Sciatic nerve (tissue), 2 donors: Measurements from ENCODE around the gene CABYR. TPM values are rescaled to one million over a fixed set of nuclear protein-coding genes. Genes with fewer than 3 reads are reported as not detected.
"Not testable (repeated sequence)": the region's sequence is repeated elsewhere in the genome, so short reads cannot be mapped to it uniquely, and the experiment has no call there.

Source experiments
- ATAC-seq: fragments of 200-7000 bp; cut with Tn5 transposase; one replicate; pipeline ENCODE4 v1.9.1; 2020; ENCODE audit warnings: mild to moderate bottlenecking, moderate library complexity
- DNase-seq: peaks from one replicate; pipeline ENCODE4 v3.0.0-alpha.2; 2020; ENCODE audit warnings: low spot score
- intact Hi-C: fragments of 100-400 bp; cut with DNase I; formaldehyde crosslinking; loops from one replicate; pipeline ENCODE4 v1.14.2; 2022
- total RNA-seq: library from RNA; stranded (reverse); fragmentation: NEBNext Ultra II Directional; extraction: Animal tissue kit (Norgen Biotek cat#: 25700); gene quantifications from one replicate; pipeline ENCODE4 v1.2.1, GENCODE V29; 2021
- donor health status: DM: no; HTN: no; CAD: no.
- donor health status: DM: no; HTN: no; CAD: no.

Gene CABYR
- total RNA-seq, 1 donor from 2014 or later, result 1.5 TPM

DNA sequence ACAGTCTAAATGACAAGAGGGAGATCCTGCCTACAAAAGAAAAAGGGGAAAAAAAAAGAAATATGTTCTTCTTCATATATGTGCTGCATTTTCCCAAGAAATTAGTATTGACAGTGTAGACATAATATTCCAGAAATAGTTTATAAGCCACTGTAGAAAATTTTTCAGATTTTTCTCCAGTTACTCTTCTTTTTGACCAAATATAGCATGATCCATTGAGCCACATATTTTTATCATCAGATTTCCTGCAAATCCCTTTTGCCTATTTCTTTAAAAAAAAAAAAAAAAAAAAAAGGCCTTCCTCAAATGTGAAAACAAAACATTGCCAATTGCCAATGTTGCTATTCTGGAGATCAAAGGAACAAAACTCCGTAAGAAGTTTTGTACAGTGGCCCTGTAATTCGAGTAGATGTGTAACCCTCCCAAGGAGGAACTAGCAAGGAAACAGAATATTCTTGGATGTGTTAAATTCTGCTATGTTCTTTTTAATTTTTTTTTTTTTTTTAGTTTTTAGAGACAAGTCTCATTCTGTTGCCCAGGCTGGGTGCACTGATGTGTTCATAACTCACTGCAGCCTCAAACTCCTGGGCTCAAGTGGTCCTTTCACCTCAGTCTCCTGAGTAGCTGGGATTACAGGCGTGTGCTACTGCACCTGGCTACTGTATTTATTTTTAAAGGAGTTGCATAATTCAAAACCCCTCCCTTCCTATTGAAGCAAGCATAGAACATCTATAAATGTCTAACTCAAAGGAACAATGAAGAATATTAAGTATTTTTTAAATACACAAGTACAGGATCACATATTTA, 12.5 kb upstream of the CABYR start:
- ATAC-seq, result peak; percentile 20
- intact Hi-C loops, result no loop called here

DNA sequence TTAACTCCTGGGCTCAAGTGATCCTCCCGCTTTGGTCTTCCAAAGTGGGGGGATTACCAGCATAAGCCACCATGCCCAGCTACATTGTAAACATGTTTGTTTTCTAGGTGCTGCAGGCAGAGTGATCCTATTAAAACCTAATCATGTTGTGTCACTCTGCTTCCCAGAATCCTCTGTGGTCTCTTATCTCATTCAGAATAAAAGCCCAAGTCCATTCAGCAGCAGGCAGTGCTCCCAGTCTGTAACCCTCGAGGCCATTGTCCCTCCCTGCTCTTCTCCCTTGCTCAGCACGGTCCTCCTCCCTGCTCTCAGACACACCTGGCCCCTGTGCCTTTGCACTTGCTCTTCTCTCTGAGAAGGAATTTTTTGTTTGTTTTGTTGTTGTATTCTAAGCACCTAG, 11.1 kb upstream of the CABYR start:
- intact Hi-C loops, result no loop called here
- ATAC-seq, result no peak
- no peak for DNase-seq

More for the DNA sequence above, 12.5 kb upstream of the CABYR start:
- DNase-seq, result no peak

- no peak for DNase-seq
- ATAC-seq, result no peak
- intact Hi-C loops, result no loop called here
Observed at GRCh38 chr18:24128700-24129099, 10.2 kb upstream of the CABYR start.

GRCh38 chr18:24130494-24130893, 8.4 kb upstream of the CABYR start:
- ATAC-seq (no peak), DNase-seq (no peak)
- intact Hi-C loops, result no loop called here

GRCh38 chr18:24136967-24137373, 1.9 kb upstream of the CABYR start:
- no peak for DNase-seq
- ATAC-seq, result no peak
- intact Hi-C loops, result no loop called here

- intact Hi-C loops, result no loop called here
- ATAC-seq, result peak; percentile 29
- no peak for DNase-seq
Observed at GRCh38 chr18:24138409-24138788, 463 bp upstream of the CABYR start.

GRCh38 chr18:24140697-24141096, 1.8 kb downstream of the CABYR start:
- intact Hi-C loops, result no loop called here
- DNase-seq (no peak), ATAC-seq (no peak)

DNA sequence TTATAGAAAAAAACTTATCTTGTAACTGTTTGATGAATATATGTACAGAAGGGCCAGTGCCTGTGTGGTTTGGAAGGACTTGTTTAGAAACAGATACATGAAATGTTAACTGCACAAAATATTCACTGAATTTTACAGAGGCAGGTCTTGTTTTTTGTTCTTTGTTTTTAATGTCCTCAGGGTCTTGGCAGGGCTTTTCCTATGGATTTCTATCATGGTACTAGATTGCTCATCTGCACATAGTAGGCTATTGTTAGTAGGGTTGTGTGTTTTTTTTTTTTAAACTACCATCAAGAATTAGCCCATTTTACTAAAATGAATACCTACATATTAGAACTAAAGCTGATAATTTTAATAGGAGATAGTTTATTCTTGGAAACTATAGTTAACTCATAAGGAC, 3.5 kb downstream of the CABYR start:
- intact Hi-C loops, result no loop called here
- DNase-seq (no peak), ATAC-seq (no peak)

GRCh38 chr18:24149591-24149990, 10.7 kb downstream of the CABYR start:
- intact Hi-C loops, DNase-seq, ATAC-seq: not testable (repeated sequence)

DNA sequence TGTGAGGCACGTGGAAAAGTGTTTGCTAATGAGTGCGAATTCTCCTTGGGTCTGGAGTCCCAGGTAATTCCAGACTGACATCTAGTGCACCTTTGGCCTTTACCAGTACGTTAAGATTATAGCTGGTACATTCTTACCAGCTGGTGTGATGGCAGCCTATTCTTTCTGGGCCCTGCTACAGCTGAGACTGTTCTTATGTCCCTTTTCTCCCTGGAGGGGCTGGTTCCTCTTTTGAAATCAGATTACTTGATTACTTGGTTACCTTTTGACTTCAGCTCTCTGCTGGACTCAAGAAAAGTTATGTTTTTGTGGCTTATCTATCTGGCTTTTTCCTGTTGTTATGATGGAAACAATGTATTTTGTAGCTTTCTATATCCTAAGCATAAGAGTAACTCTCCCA, 14.5 kb downstream of the CABYR start:
- ATAC-seq, result no peak
- intact Hi-C loops, result no loop called here
- no peak for DNase-seq

GRCh38 chr18:24157855-24158254, 19.0 kb downstream of the CABYR start:
- ATAC-seq, result no peak
- intact Hi-C loops, result no loop called here
- DNase-seq, result no peak

- ATAC-seq (no peak), DNase-seq (no peak)
- intact Hi-C loops, result no loop called here
Observed at GRCh38 chr18:24160086-24160485, 21.2 kb downstream of the CABYR start.

GRCh38 chr18:24161304-24161703, 22.4 kb downstream of the CABYR start:
- intact Hi-C loops, result no loop called here
- DNase-seq, result no peak
- no peak for ATAC-seq

DNA sequence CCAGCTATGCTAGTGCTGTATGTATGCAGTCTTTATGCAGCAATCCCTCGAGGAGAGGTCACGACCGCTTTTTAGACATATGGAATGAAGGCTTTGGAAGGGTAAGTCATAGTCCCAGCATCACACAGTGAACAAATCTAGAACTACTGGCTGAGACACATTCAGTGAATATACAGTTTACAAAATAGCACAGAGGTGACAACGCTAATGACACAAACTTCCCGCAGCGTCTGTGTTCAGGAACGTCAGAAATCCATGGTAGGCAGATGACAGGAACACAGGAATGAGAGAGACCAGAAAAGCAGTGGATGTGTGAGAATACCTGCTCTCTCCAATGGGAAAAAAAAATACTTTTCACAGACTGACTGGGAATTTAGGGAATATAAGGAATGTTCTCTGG, 29.6 kb downstream of the CABYR start:
- intact Hi-C loops, result no loop called here
- DNase-seq (no peak), ATAC-seq (no peak)

DNA sequence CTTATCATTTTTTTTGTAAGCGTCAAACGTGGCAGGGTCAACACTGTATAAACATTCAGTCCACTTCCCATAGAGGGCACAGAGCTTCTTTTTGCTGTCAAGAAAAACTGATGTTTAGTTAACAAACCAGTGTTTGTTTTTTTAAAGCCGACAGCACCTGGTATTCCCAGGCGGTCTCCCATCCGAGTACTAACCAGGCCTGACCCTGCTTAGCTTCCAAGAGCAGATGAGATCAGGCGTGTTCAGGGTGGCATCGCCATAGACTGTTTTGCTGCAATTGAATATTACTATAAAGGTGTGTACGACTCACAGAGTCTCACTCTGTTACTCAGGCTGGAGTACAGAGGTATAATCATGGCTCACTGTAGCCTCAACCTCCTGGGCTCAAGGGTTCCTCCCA, 31.5 kb downstream of the CABYR start:
- intact Hi-C loops, result no loop called here
- DNase-seq (no peak), ATAC-seq (no peak)

GRCh38 chr18:24173997-24174396, 35.1 kb downstream of the CABYR start:
- ATAC-seq (no peak), DNase-seq (no peak)
- intact Hi-C loops, result no loop called here

GRCh38 chr18:24176727-24177416, 38.0 kb downstream of the CABYR start:
- intact Hi-C loops, result no loop called here
- peak; percentile 80 for DNase-seq

GRCh38 chr18:24177499-24178133, 38.8 kb downstream of the CABYR start:
- no peak for DNase-seq
- no peak for ATAC-seq
- intact Hi-C loops, result no loop called here

More at GRCh38 chr18:24176727-24177416, 38.0 kb downstream of the CABYR start:
- peak; percentile 82 for ATAC-seq

DNA sequence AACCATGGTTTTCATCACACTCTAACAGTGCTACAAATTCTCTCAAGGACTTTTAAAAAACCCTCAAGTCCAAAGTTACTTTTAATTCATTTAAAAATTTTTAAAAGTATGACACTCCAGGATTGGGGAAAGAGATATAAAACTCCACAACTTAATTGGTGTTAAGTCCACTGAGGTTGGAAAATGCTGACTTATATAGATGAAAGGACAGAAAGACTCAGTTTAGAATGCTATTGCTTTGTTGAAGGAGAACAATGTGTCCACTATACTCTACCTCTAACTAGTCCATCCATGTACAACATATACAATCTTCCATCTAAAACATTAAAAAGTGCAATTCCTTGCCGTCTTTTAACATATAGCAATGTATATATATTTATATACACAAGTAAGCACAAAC, 41.2 kb downstream of the CABYR start:
- ATAC-seq (no peak), DNase-seq (no peak)
- intact Hi-C loops, result no loop called here

- DNase-seq (no peak), ATAC-seq (no peak)
- intact Hi-C loops, result no loop called here
Observed at GRCh38 chr18:24181806-24182205, 42.9 kb downstream of the CABYR start.
